Activated CD4-positive, alpha-beta memory T cell treated with anti-CD3 and anti-CD28 coated beads for 36 hours (primary cell): ENCODE measurements around the gene ZNF775. TPM values are rescaled to one million over a fixed set of nuclear protein-coding genes. Genes with fewer than 3 reads are reported as not detected.
A peak's percentile ranks its signal among the peaks of the same experiment; 100 is the strongest.

Experiments
- CTCF ChIA-PET: fragments of 350-600 bp; sonication (Branson Sonifier 250); formaldehyde crosslinking; loops from one replicate; lab custom pipeline; 2021; ENCODE audit warnings: antibody characterized with exemption, inconsistent platforms; lab: Charles Lee
- POLR2A ChIA-PET: fragments of 350-600 bp; sonication (Branson Sonifier 250); formaldehyde crosslinking; loops from one replicate; lab custom pipeline; 2021; ENCODE audit warnings: antibody characterized with exemption; lab: Charles Lee
- DNase-seq: peaks from one replicate; pipeline ENCODE4 v3.0.0-alpha.2; 2020
- H3K27ac Mint-ChIP-seq: one replicate; pipeline ENCODE4 v1.8.0; 2021; ENCODE audit warnings: mixed read lengths
- H3K27me3 Mint-ChIP-seq: one replicate; pipeline ENCODE4 v1.8.0; 2021; ENCODE audit warnings: mixed read lengths
- H3K36me3 Mint-ChIP-seq: one replicate; pipeline ENCODE4 v1.8.0; 2021; ENCODE audit warnings: mixed read lengths
- H3K4me1 Mint-ChIP-seq: one replicate; pipeline ENCODE4 v1.8.0; 2021; ENCODE audit warnings: low read depth, mixed read lengths
- H3K4me3 Mint-ChIP-seq: one replicate; pipeline ENCODE4 v1.8.0; 2021; ENCODE audit warnings: mild to moderate bottlenecking, mixed read lengths
- H3K9me3 Mint-ChIP-seq: one replicate; pipeline ENCODE4 v1.8.0; 2021; ENCODE audit warnings: mixed read lengths
- intact Hi-C: fragments of 100-400 bp; cut with micrococcal nuclease; formaldehyde crosslinking; loops from one replicate; pipeline ENCODE4 v1.15.1; 2023
- total RNA-seq, 2 experiments: library from RNA; stranded (reverse); gene quantifications; one replicate each; pipeline ENCODE4 v1.2.3, GENCODE V29; 2021

ZNF775 gene
- total RNA-seq, 2 experiments from 2014 or later, result 6.0 to 6.8 TPM

GRCh38 chr7:150378115-150378852 is 846 bp upstream of the ZNF775 start:
- intact Hi-C loops, result loop anchor here (5.0 kb wide), 1 partner anchor 44 kb away; no protein-coding TSS in a partner anchor
- Mint-ChIP-seq H3K27ac (peak overlapping the region; percentile 72), H3K4me1 (peaks cover 42% of the 10 kb centered on the region), H3K36me3 (peaks cover 8% of the 10 kb centered on the region), H3K27me3 (no peaks in the 10 kb centered on the region), H3K9me3 (no peaks in the 10 kb centered on the region), H3K4me3 (peak overlapping the region; percentile 76)
- POLR2A ChIA-PET, result interaction anchor here (1.1 to 3.1 kb wide), 4 partner anchors 10 to 56 kb away, joined by 3 to 28 read pairs (median 4); partner anchors contain the start of genes ACTR3C, LRRC61 and REPIN1
- DNase-seq, result peak; percentile 61
- CTCF ChIA-PET, result interaction anchor here (0.8 to 2.1 kb wide), 5 partner anchors 9 to 28 kb away, joined by 3 to 9 read pairs (median 4); a partner anchor contains a TSS

- no peaks in the 10 kb centered on the region for H3K27me3 Mint-ChIP-seq
- H3K4me1 Mint-ChIP-seq, result peaks cover 42% of the 10 kb centered on the region
- DNase-seq, result peak; percentile 37
- H3K36me3 Mint-ChIP-seq, result no peaks in the 10 kb centered on the region
- peak overlapping the region; percentile 81 for H3K4me3 Mint-ChIP-seq
- H3K9me3 Mint-ChIP-seq, result no peaks in the 10 kb centered on the region
- intact Hi-C loops, result loop anchor here (1.0 to 5.0 kb wide), 3 partner anchors 11 to 43 kb away; partner anchors contain the start of gene REPIN1
- ChIA-PET CTCF (interaction anchor here (0.6 kb wide), 1 partner anchor 25 kb away, joined by 3 read pairs; no protein-coding TSS in a partner anchor), POLR2A (interaction anchor here (0.9 to 3.1 kb wide), 2 partner anchors 11 kb away, joined by 3 to 28 read pairs; partner anchors contain the start of gene REPIN1)
- H3K27ac Mint-ChIP-seq, result peak overlapping the region; percentile 35
These were observed 580 bp downstream of the ZNF775 start for GRCh38 chr7:150379441-150380379.

- ChIA-PET CTCF (interaction anchor here (0.6 kb wide), 1 partner anchor 26 kb away, joined by 3 read pairs; no protein-coding TSS in a partner anchor), POLR2A (interaction anchor here (0.9 kb wide), 1 partner anchor 12 kb away, joined by 3 read pairs; the partner anchor contains the start of gene REPIN1)
- no peaks in the 10 kb centered on the region for H3K9me3 Mint-ChIP-seq
- H3K27me3 Mint-ChIP-seq, result no peaks in the 10 kb centered on the region
- H3K36me3 Mint-ChIP-seq, result no peaks in the 10 kb centered on the region
- no peak for DNase-seq
- H3K4me3 Mint-ChIP-seq, result peak overlapping the region; percentile 81
- no peak overlapping the region for H3K27ac Mint-ChIP-seq
- intact Hi-C loops, result no loop called here
- peaks cover 40% of the 10 kb centered on the region for H3K4me1 Mint-ChIP-seq
These were observed 1.3 kb downstream of the ZNF775 start for GRCh38 chr7:150380463-150380862.

- intact Hi-C loops, result no loop called here
- H3K9me3 Mint-ChIP-seq, result no peaks in the 10 kb centered on the region
- H3K36me3 Mint-ChIP-seq, result no peaks in the 10 kb centered on the region
- peaks cover 35% of the 10 kb centered on the region for H3K4me1 Mint-ChIP-seq
- no peak overlapping the region for H3K27ac Mint-ChIP-seq
- no peak overlapping the region for H3K4me3 Mint-ChIP-seq
- CTCF ChIA-PET, result no interaction called here
- POLR2A ChIA-PET, result no interaction called here
- DNase-seq, result no peak
- H3K27me3 Mint-ChIP-seq, result no peaks in the 10 kb centered on the region
These were observed 2.0 kb downstream of the ZNF775 start for GRCh38 chr7:150381096-150381495.

- Mint-ChIP-seq H3K36me3 (no peaks in the 10 kb centered on the region), H3K9me3 (no peaks in the 10 kb centered on the region), H3K4me1 (peaks cover 29% of the 10 kb centered on the region), H3K4me3 (no peak overlapping the region), H3K27me3 (no peaks in the 10 kb centered on the region), H3K27ac (no peak overlapping the region)
- no peak for DNase-seq
- POLR2A ChIA-PET, result no interaction called here
- intact Hi-C loops, result no loop called here
- CTCF ChIA-PET, result no interaction called here
These were observed 2.6 kb downstream of the ZNF775 start for GRCh38 chr7:150381785-150382122.

- Mint-ChIP-seq H3K36me3 (peaks cover 1% of the 10 kb centered on the region), H3K4me3 (no peak overlapping the region), H3K27ac (no peak overlapping the region), H3K9me3 (no peaks in the 10 kb centered on the region), H3K27me3 (no peaks in the 10 kb centered on the region), H3K4me1 (peaks cover 24% of the 10 kb centered on the region)
- CTCF ChIA-PET, result no interaction called here
- POLR2A ChIA-PET, result no interaction called here
- intact Hi-C loops, result no loop called here
- DNase-seq, result no peak
These were observed 3.2 kb downstream of the ZNF775 start for GRCh38 chr7:150382123-150382843.

GRCh38 chr7:150382844-150383225 is 3.7 kb downstream of the ZNF775 start:
- POLR2A ChIA-PET, result no interaction called here

GRCh38 chr7:150383710-150384397 is 4.7 kb downstream of the ZNF775 start:
- CTCF ChIA-PET, result no interaction called here

More at GRCh38 chr7:150382844-150383225, 3.7 kb downstream of the ZNF775 start:
- CTCF ChIA-PET, result no interaction called here
- no peaks in the 10 kb centered on the region for H3K27me3 Mint-ChIP-seq
- no peaks in the 10 kb centered on the region for H3K9me3 Mint-ChIP-seq
- H3K4me1 Mint-ChIP-seq, result peaks cover 18% of the 10 kb centered on the region
- DNase-seq, result no peak
- intact Hi-C loops, result no loop called here
- H3K27ac Mint-ChIP-seq, result no peak overlapping the region
- H3K4me3 Mint-ChIP-seq, result no peak overlapping the region
- peaks cover 1% of the 10 kb centered on the region for H3K36me3 Mint-ChIP-seq

GRCh38 chr7:150384406-150385301 is 5.5 kb downstream of the ZNF775 start:
- ChIA-PET CTCF (interaction anchor here (0.8 kb wide), 1 partner anchor 21 kb away, joined by 3 read pairs; a partner anchor contains a TSS), POLR2A (interaction anchor here (1.0 kb wide), 1 partner anchor 21 kb away, joined by 3 read pairs; a partner anchor contains a TSS)
- H3K4me3 Mint-ChIP-seq, result no peak overlapping the region
- H3K27ac Mint-ChIP-seq, result no peak overlapping the region
- DNase-seq, result no peak
- H3K9me3 Mint-ChIP-seq, result no peaks in the 10 kb centered on the region
- H3K27me3 Mint-ChIP-seq, result no peaks in the 10 kb centered on the region
- H3K4me1 Mint-ChIP-seq, result peaks cover 18% of the 10 kb centered on the region
- intact Hi-C loops, result no loop called here
- peaks cover 1% of the 10 kb centered on the region for H3K36me3 Mint-ChIP-seq

More at GRCh38 chr7:150383710-150384397, 4.7 kb downstream of the ZNF775 start:
- no peak for DNase-seq
- Mint-ChIP-seq H3K27me3 (no peaks in the 10 kb centered on the region), H3K4me3 (no peak overlapping the region), H3K9me3 (no peaks in the 10 kb centered on the region), H3K4me1 (peaks cover 13% of the 10 kb centered on the region), H3K27ac (no peak overlapping the region), H3K36me3 (peaks cover 1% of the 10 kb centered on the region)
- POLR2A ChIA-PET, result no interaction called here
- intact Hi-C loops, result no loop called here

GRCh38 chr7:150385302-150385723 is 6.2 kb downstream of the ZNF775 start:
- ChIA-PET CTCF (interaction anchor here (0.8 kb wide), 1 partner anchor 20 kb away, joined by 3 read pairs; a partner anchor contains a TSS), POLR2A (interaction anchor here (1.0 kb wide), 1 partner anchor 21 kb away, joined by 3 read pairs; a partner anchor contains a TSS)
- peaks cover 1% of the 10 kb centered on the region for H3K36me3 Mint-ChIP-seq
- H3K9me3 Mint-ChIP-seq, result no peaks in the 10 kb centered on the region
- peaks cover 12% of the 10 kb centered on the region for H3K4me1 Mint-ChIP-seq
- no peak for DNase-seq
- H3K27me3 Mint-ChIP-seq, result no peaks in the 10 kb centered on the region
- no peak overlapping the region for H3K27ac Mint-ChIP-seq
- H3K4me3 Mint-ChIP-seq, result no peak overlapping the region
- intact Hi-C loops, result no loop called here
